GM18505 (cell line): Measurements from ENCODE around the gene GPI.
A peak's percentile ranks its signal among the peaks of the same experiment; 100 is the strongest.

ENCODE experiments used
- ATAC-seq: cut with Tn5 transposase; IDR thresholded peaks from one replicate; pipeline ENCODE4 v1.9.1; 2021; ENCODE audit not compliant: unreplicated experiment
- POLR2A ChIP-seq: IDR thresholded peaks from 4 replicates; pipeline ENCODE4 v1.6.1; 2011; ENCODE audit warnings: borderline replicate concordance; ENCODE audit not compliant: insufficient read depth, insufficient read length; ENCODE audit errors: extremely low read depth

GPI gene

GRCh38 chr19:34350161-34350561, 14.8 kb upstream of the GPI start:
- TF ChIP-seq POLR2A = no peak
- ATAC-seq = no peak

GRCh38 chr19:34351382-34351826, 13.6 kb upstream of the GPI start:
- no peak for ATAC-seq
- TF ChIP-seq POLR2A = no peak

DNA sequence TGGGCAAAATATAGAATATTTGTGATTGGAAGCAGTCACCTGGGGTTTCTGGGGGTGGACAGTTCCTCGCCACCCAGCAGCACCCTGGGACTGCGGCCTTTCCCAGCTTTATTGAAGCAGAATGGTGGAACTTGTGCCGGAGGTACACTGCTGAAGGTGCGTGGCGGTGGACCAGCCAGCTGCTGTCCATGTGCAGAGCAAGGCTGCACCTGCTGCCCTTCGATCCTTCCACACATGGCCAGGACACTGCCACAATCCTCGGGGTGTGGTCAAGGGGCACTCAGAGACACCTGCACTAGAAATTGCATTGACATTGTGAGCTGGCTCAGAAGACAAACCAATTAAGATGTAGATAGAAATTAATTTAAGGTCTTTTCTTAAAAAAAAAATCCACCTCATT, 11.4 kb upstream of the GPI start:
- ATAC-seq = no peak
- TF ChIP-seq POLR2A = no peak

DNA sequence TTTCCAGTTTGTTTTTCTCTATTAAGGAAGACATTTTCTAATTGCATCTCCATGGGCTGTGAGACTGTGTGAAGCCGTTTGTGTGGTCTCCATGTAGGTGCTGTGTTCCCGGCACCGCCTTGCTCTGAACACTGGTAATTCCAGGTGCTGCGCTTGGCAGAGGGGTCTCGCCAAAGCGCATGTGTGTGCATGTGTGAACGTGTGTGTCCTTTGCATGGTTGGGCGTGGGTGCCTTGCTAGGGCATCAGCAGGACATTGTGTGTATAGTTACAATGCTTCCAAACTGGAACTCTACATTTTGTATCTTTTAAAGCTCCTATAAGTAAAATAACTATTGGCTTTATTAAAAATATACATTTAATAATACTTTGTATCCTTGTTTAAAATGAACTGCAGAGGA, 9.8 kb upstream of the GPI start:
- TF ChIP-seq POLR2A = no peak
- ATAC-seq = no peak

GRCh38 chr19:34356875-34357274, 8.1 kb upstream of the GPI start:
- no peak for TF ChIP-seq POLR2A

GRCh38 chr19:34357431-34357830, 7.6 kb upstream of the GPI start:
- no peak for TF ChIP-seq POLR2A
- ATAC-seq = no peak

More at GRCh38 chr19:34356875-34357274, 8.1 kb upstream of the GPI start:
- ATAC-seq = no peak

DNA sequence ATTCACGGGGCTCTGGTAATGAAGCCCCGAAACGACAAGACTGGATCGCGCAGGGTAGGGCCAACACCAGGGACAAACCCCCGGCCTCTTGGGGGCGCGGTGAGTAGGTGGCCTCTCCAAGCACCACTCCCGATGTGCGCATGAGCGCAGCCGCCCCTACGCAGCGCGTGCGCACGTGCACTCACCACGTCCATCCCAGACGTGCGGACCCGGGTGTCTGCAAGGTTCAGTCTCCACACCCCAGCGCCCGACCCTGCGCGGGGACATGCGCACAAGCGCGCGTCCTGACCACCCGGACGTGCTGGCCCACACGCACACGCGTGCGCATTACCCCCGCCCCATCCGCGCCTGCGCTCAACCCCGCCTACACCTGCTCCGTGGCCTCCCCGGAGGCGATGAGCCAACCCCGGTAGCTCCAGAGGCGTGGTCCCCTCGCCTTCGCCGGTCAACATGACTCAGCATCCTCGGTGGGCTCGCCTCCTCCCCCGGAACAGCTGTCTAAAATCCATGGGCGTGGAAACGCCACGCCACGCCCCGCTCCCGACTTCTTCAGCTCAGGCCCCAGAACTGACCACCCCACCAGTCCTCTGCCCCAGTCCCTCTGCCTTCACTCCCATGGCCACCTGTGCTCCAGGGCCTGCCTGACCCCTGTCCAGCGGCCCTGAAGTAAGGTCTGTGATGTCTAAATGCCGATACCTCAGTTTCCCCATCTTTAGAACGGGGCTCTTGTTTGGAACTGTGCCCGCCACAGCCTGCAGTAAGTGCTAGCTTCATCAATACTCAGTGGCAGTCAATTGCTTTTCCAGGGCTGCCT, 5.6 kb upstream of the GPI start:
- TF ChIP-seq POLR2A = peak; percentile 71
- ATAC-seq = peak; percentile 88

GRCh38 chr19:34359954-34360315, 5.1 kb upstream of the GPI start:
- TF ChIP-seq POLR2A = no peak
- no peak for ATAC-seq

DNA sequence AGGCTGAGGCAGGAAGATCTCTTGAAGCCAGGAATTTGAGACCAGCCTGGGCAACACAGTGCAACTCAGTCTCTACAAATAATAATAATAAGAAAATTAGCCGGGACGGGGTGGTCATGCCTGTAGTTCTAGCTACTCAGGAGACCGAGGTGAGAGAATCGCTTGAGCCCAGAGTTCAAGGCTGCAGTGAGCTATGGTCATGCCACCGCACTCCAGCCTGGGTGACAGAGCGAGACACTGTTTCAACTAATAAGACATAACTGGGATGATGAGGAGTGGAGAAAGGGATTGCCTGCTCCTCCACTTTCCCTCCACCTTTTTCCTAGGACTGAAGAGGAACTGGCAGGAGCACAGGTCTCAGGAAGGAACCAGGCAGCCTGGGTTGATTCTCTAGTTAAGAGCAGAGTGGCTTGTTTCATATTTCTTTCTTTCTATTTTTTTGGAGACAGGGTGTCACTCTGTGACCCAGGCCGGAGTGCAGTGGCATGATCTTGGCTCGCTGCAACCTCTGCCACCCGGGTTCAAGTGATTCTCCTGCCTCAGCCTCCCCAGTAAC, 4.6 kb upstream of the GPI start:
- TF ChIP-seq POLR2A = no peak
- no peak for ATAC-seq

- no peak for ATAC-seq
- TF ChIP-seq POLR2A = no peak
Observed at GRCh38 chr19:34362679-34363069, 2.3 kb upstream of the GPI start.

- ATAC-seq = no peak
- no peak for TF ChIP-seq POLR2A
Observed at GRCh38 chr19:34363094-34363493, 1.9 kb upstream of the GPI start.

DNA sequence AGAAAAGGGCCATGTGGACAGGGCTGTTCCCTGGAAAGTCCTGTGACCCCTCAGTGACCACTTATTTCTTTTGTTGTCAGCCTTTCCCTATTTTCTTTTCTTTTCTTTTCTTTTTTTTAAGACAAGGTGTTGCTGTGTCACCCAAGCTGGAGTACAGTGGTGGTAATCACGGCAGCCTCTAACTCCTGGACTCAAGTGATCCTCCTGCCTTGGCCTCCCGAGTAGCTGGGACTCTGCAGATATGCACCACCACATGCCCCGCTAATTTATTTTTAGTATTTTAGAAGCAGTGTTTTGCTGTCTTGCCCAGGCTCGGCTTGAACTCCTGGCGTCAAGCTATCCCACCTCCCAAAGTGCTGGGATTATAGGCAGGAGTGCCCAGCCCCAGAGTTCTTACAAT, 1.1 kb upstream of the GPI start:
- TF ChIP-seq POLR2A = no peak
- no peak for ATAC-seq

- no peak for TF ChIP-seq POLR2A
- no peak for ATAC-seq
Observed at GRCh38 chr19:34364462-34364829, 550 bp upstream of the GPI start.
